NCI-H146 treated with DMSO at 0.1 percent for 48 hours (cell line): ENCODE measurements around the gene OR4S2.

Experiments
- DNase-seq: peaks from one replicate; lab custom pipeline; 2025; ENCODE audit not compliant: unreplicated experiment; lab: John Stamatoyannopoulos, UW

Gene OR4S2

GRCh38 chr11:55648027-55648426 lies at the start of gene OR4S2:
TSS of gene OR4S2 (plus strand) at chr11:55648327. CDS start at chr11:55650904, 2,577 bp downstream.
- no peak for DNase-seq

- no peak for DNase-seq
Observed at GRCh38 chr11:55607545-55607944, 40.6 kb upstream of the OR4S2 start, which contains the start of gene OR4C11. TSS of gene OR4C11 (minus strand) at chr11:55607645. CDS start at chr11:55604373, 3,272 bp downstream.

- no peak for DNase-seq
Observed at GRCh38 chr11:55624531-55624930, 23.6 kb upstream of the OR4S2 start.

- no peak for DNase-seq
Observed at GRCh38 chr11:55634813-55635212, 13.3 kb upstream of the OR4S2 start, which contains the start of gene OR4P4. TSS of gene OR4P4 (plus strand) at chr11:55635113.

GRCh38 chr11:55652560-55652959 lies 4.4 kb downstream of the OR4S2 start:
- no peak for DNase-seq

- DNase-seq, result no peak
Observed at GRCh38 chr11:55655096-55655495, 7.0 kb downstream of the OR4S2 start.

GRCh38 chr11:55658031-55658573 lies 10.0 kb downstream of the OR4S2 start:
- DNase-seq, result no peak

GRCh38 chr11:55658608-55659007 lies 10.5 kb downstream of the OR4S2 start:
- no peak for DNase-seq

- no peak for DNase-seq
Observed at GRCh38 chr11:55661901-55662300, 13.8 kb downstream of the OR4S2 start, which contains the start of gene OR4C6. TSS of gene OR4C6 (plus strand) at chr11:55662201. CDS start at chr11:55665167, 2,966 bp downstream.

GRCh38 chr11:55669376-55669775 lies 21.2 kb downstream of the OR4S2 start:
- no peak for DNase-seq

- no peak for DNase-seq
Observed at GRCh38 chr11:55673860-55674259, 25.7 kb downstream of the OR4S2 start.

- DNase-seq, result no peak
Observed at GRCh38 chr11:55697817-55698216, 49.7 kb downstream of the OR4S2 start.

GRCh38 chr11:55701429-55701828 lies 53.3 kb downstream of the OR4S2 start:
- DNase-seq, result no peak
